ENCODE measurements around the gene ACTN4. TPM values are rescaled to one million over a fixed set of nuclear protein-coding genes. Genes with fewer than 3 reads are reported as not detected.

ACTN4 gene
- total RNA-seq, 1 experiment from 2014 or later = 3,297 TPM

DNA sequence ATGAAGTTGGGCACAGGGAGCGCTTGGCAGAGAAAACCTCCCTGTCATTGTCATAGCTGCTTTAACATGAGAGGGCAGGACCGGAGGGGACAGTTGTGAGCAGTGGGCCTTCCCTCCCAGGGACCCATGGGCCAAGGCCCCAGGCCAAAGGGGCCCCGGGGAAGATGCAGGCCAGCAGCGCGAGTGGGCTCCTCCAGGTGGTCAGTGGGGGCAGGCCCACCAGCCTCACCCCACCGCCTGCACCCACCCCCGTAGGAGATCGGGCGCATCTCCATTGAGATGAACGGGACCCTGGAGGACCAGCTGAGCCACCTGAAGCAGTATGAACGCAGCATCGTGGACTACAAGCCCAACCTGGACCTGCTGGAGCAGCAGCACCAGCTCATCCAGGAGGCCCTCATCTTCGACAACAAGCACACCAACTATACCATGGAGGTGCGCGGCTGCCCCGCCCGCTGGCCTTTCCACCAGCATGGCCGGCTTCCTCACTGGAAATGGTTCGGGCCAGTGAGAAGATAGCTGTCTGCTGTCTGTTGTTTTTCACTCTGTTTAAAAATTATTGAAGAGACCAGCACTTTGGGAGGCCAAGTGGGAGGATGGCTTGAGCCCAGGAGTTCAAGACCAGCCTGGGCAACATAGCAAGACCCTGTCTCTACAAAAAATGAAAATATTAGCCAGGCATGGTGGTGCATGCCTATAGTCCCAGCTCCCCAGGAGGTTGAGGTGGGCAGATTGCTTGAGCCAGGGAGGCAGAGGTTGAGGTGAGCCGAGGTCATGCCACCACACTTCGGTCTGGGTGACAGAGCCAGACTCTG, 78.2 kb downstream of the ACTN4 start:
- CTCF ChIA-PET = interaction anchor here (0.5 to 1.2 kb wide), 3 partner anchors 10 to 605 kb away, joined by 3 to 5 read pairs (median 3); no protein-coding TSS in a partner anchor
- ATAC-seq (no peak), DNase-seq (ENCODE audit: low read depth, low spot score) (no peak)
- no TSS peak for BruUV-seq (replicated peaks)
- Histone ChIP-seq H3K4me1 (ENCODE audit: control insufficient read depth, insufficient read depth, low read length) (peaks cover 88% of the 10 kb centered on the region), H3K4me3 (ENCODE audit: low read depth in 2 of 2, low read length in 2 of 2) (no peak overlapping the region), H3K36me3 (ENCODE audit: control insufficient read depth, insufficient read depth, low read length) (peaks cover 81% of the 10 kb centered on the region), H3K27me3 (ENCODE audit: control insufficient read depth, insufficient read depth, low read length) (no peaks in the 10 kb centered on the region), H3K9me3 (ENCODE audit: control insufficient read depth, insufficient read depth, low read depth, low read length) (no peaks in the 10 kb centered on the region), H3K27ac (ENCODE audit: low read length) (peak overlapping the region; percentile 69)
- intact Hi-C loops (cut with micrococcal nuclease; ENCODE audit: unreplicated experiment) (loop anchor here (5.0 kb wide), 1 partner anchor 73 kb away; no protein-coding TSS in a partner anchor), in situ Hi-C loops (cut with HindIII; ENCODE audit: low pct_unique_long_range_greater_than_20kb, low sequenced_read_pairs) (no loop called here)
- POLR2A ChIA-PET = interaction anchor here (0.7 to 1.1 kb wide), 2 partner anchors 54 to 60 kb away, joined by 4 to 5 read pairs; no protein-coding TSS in a partner anchor
- TF ChIP-seq, protein P1, sequence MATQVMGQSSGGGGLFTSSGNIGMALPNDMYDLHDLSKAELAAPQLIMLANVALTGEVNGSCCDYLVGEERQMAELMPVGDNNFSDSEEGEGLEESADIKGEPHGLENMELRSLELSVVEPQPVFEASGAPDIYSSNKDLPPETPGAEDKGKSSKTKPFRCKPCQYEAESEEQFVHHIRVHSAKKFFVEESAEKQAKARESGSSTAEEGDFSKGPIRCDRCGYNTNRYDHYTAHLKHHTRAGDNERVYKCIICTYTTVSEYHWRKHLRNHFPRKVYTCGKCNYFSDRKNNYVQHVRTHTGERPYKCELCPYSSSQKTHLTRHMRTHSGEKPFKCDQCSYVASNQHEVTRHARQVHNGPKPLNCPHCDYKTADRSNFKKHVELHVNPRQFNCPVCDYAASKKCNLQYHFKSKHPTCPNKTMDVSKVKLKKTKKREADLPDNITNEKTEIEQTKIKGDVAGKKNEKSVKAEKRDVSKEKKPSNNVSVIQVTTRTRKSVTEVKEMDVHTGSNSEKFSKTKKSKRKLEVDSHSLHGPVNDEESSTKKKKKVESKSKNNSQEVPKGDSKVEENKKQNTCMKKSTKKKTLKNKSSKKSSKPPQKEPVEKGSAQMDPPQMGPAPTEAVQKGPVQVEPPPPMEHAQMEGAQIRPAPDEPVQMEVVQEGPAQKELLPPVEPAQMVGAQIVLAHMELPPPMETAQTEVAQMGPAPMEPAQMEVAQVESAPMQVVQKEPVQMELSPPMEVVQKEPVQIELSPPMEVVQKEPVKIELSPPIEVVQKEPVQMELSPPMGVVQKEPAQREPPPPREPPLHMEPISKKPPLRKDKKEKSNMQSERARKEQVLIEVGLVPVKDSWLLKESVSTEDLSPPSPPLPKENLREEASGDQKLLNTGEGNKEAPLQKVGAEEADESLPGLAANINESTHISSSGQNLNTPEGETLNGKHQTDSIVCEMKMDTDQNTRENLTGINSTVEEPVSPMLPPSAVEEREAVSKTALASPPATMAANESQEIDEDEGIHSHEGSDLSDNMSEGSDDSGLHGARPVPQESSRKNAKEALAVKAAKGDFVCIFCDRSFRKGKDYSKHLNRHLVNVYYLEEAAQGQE (IDR thresholded peaks at IDR 0.05; ENCODE audit: insufficient read depth in 1 of 2, low read depth in 2 of 2, low read length in 1 of 2) = no peak
- TF ChIP-seq POLR2AphosphoS5 (IDR thresholded peaks at IDR 0.05; ENCODE audit: low read depth, low read length) = no peak; the same call in 1 of the 2 replicates
- TF ChIP-seq, protein P2, sequence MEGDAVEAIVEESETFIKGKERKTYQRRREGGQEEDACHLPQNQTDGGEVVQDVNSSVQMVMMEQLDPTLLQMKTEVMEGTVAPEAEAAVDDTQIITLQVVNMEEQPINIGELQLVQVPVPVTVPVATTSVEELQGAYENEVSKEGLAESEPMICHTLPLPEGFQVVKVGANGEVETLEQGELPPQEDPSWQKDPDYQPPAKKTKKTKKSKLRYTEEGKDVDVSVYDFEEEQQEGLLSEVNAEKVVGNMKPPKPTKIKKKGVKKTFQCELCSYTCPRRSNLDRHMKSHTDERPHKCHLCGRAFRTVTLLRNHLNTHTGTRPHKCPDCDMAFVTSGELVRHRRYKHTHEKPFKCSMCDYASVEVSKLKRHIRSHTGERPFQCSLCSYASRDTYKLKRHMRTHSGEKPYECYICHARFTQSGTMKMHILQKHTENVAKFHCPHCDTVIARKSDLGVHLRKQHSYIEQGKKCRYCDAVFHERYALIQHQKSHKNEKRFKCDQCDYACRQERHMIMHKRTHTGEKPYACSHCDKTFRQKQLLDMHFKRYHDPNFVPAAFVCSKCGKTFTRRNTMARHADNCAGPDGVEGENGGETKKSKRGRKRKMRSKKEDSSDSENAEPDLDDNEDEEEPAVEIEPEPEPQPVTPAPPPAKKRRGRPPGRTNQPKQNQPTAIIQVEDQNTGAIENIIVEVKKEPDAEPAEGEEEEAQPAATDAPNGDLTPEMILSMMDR (IDR thresholded peaks at IDR 0.05) = no peak
- TF ChIP-seq TCF7L2 (IDR thresholded peaks at IDR 0.05; ENCODE audit: low read depth, low read length) = no peak
- TF ChIP-seq SIN3A (IDR thresholded peaks at IDR 0.05; ENCODE audit: borderline replicate concordance, insufficient read depth, low read depth, low read length) = no peak; the same call in 1 of the 2 replicates

DNA sequence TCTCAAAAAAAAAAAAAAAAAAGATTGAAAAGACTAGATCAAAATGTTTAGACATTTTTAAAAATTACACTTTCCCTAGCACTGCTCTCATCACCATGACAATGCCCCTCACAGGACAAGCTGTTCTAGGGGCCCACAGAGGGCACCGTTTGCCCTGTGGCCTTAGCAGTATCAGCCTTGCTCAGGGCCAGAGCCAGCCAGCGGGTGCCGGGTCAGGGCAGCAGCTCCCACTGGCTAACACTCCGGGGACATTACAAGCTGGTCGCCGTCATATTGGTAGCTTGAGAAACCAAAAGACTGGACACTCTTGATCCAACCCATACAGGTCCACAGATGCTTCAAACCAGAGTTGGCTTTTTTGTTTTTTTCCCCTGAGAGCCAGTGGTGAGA, 78.8 kb downstream of the ACTN4 start:
- CTCF ChIA-PET = interaction anchor here (0.5 to 1.2 kb wide), 2 partner anchors 10 to 219 kb away, joined by 3 read pairs; no protein-coding TSS in a partner anchor

More for the DNA sequence above, 78.8 kb downstream of the ACTN4 start:
- H3K4me1 ChIP-seq (ENCODE audit: control insufficient read depth, insufficient read depth, low read length) = peaks cover 88% of the 10 kb centered on the region
- POLR2A ChIA-PET = interaction anchor here (0.7 to 1.1 kb wide), 2 partner anchors 55 to 61 kb away, joined by 4 to 5 read pairs; no protein-coding TSS in a partner anchor
- H3K27me3 ChIP-seq (ENCODE audit: control insufficient read depth, insufficient read depth, low read length) = no peaks in the 10 kb centered on the region
- BruUV-seq (replicated peaks) = no TSS peak
- no peak for ATAC-seq
- in situ Hi-C loops (cut with HindIII; ENCODE audit: low pct_unique_long_range_greater_than_20kb, low sequenced_read_pairs) (no loop called here), intact Hi-C loops (cut with micrococcal nuclease; ENCODE audit: unreplicated experiment) (loop anchor here (5.0 kb wide), 1 partner anchor 74 kb away; no protein-coding TSS in a partner anchor)
- peak overlapping the region; percentile 69 for H3K27ac ChIP-seq (ENCODE audit: low read length)
- H3K4me3 ChIP-seq (ENCODE audit: low read depth in 2 of 2, low read length in 2 of 2) = no peak overlapping the region
- TF ChIP-seq POLR2AphosphoS5 (IDR thresholded peaks at IDR 0.05; ENCODE audit: low read depth, low read length) = peak; percentile 61; the same call in 1 of the 2 replicates
- TF ChIP-seq, protein P1 (IDR thresholded peaks at IDR 0.05; ENCODE audit: insufficient read depth in 1 of 2, low read depth in 2 of 2, low read length in 1 of 2) = no peak
- peaks cover 78% of the 10 kb centered on the region for H3K36me3 ChIP-seq (ENCODE audit: control insufficient read depth, insufficient read depth, low read length)
- no peaks in the 10 kb centered on the region for H3K9me3 ChIP-seq (ENCODE audit: control insufficient read depth, insufficient read depth, low read depth, low read length)
- no peak for DNase-seq (ENCODE audit: low read depth, low spot score)

Measured in Panc1 (cell line).